GM23248 (cell line): Measurements from ENCODE around the gene CYFIP1. TPM values are rescaled to one million over a fixed set of nuclear protein-coding genes. Genes with fewer than 3 reads are reported as not detected.

Experiments used
- DNase-seq: peaks from one replicate; pipeline ENCODE4 v3.0.0-alpha.2; 2015
- H2AFZ ChIP-seq: fragments of 200-600 bp; sonication (generic); 2 replicates; pipeline ENCODE4 v1.6.1; 2016; ENCODE audit warnings: antibody characterized with exemption
- H3F3A ChIP-seq: fragments of 200-600 bp; sonication (generic); 2 replicates; pipeline ENCODE4 v1.6.1; 2016; ENCODE audit warnings: mild to moderate bottlenecking, antibody characterized with exemption, mixed run types; ENCODE audit not compliant: insufficient read depth
- H3K27ac ChIP-seq: fragments of 200-600 bp; sonication (generic); 2 replicates; pipeline ENCODE4 v1.5.1; 2016; ENCODE audit warnings: mild to moderate bottlenecking
- H3K27me3 ChIP-seq: fragments of 200-600 bp; sonication (generic); replicated peaks from 2 replicates; pipeline ENCODE4 v1.6.1; 2016; ENCODE audit warnings: mild to moderate bottlenecking; ENCODE audit not compliant: insufficient read depth
- H3K36me3 ChIP-seq: fragments of 200-600 bp; sonication (generic); 2 replicates; pipeline ENCODE4 v1.6.1; 2016; ENCODE audit warnings: low read depth, mild to moderate bottlenecking
- H3K4me1 ChIP-seq: fragments of 200-600 bp; sonication (generic); 2 replicates; pipeline ENCODE4 v1.6.1; 2016; ENCODE audit warnings: mild to moderate bottlenecking; ENCODE audit not compliant: insufficient read depth
- H3K4me2 ChIP-seq: fragments of 200-600 bp; sonication (generic); one replicate; pipeline ENCODE4 v1.6.1; 2016; ENCODE audit warnings: mild to moderate bottlenecking; ENCODE audit not compliant: unreplicated experiment
- H3K4me3 ChIP-seq: fragments of 200-600 bp; sonication (generic); 2 replicates; pipeline ENCODE4 v1.5.1; 2016; ENCODE audit warnings: mild to moderate bottlenecking
- H3K79me2 ChIP-seq: fragments of 200-600 bp; sonication (generic); 2 replicates; pipeline ENCODE4 v1.6.1; 2016; ENCODE audit warnings: mild to moderate bottlenecking; ENCODE audit not compliant: insufficient read depth
- H3K9ac ChIP-seq: fragments of 200-600 bp; sonication (generic); 2 replicates; pipeline ENCODE4 v1.6.1; 2016; ENCODE audit warnings: mild to moderate bottlenecking
- H3K9me2 ChIP-seq: fragments of 200-600 bp; sonication (generic); 2 replicates; pipeline ENCODE4 v1.6.1; 2016; ENCODE audit warnings: mixed run types, mild to moderate bottlenecking, moderate library complexity; ENCODE audit not compliant: insufficient read depth
- H3K9me3 ChIP-seq: fragments of 200-600 bp; sonication (generic); one replicate; pipeline ENCODE4 v1.6.1; 2017; ENCODE audit warnings: low read depth
- H4K20me1 ChIP-seq: fragments of 200-600 bp; sonication (generic); 2 replicates; pipeline ENCODE4 v1.6.0; 2016; ENCODE audit not compliant: insufficient read depth
- EZH2 ChIP-seq: fragments of 200-600 bp; sonication (generic); IDR thresholded peaks from 2 replicates; pipeline ENCODE4 v1.6.1; 2018; ENCODE audit warnings: antibody characterized with exemption, mild to moderate bottlenecking; ENCODE audit not compliant: insufficient read depth, poor library complexity, severe bottlenecking
- EZH2phosphoT487 ChIP-seq: fragments of 200-600 bp; sonication (generic); IDR thresholded peaks from 2 replicates; pipeline ENCODE4 v1.6.1; 2018; ENCODE audit warnings: antibody characterized with exemption, moderate library complexity, mild to moderate bottlenecking, low read depth; ENCODE audit not compliant: insufficient read depth
- WGBS, 2 experiments: methylation state at CpG; one replicate each; pipeline ENCODE4 v1.1.6; 2015 to 2017; ENCODE audit warnings: low lambda C conversion rate in 2 of 2, low coverage in 1 of 2; ENCODE audit errors: missing lambda C conversion rate in 2 of 2; 5-methylcytosine and 5-hydroxymethylcytosine counted together
- in situ Hi-C: fragments of 300-500 bp; cut with MboI; formaldehyde crosslinking; loops from 2 replicates; pipeline ENCODE4 v1.15.0; 2020
- polyA plus RNA-seq: library from polyadenylated mRNA; unstranded; fragments of >200 nt; fragmentation: Nextera tagmentation; extraction: Ambion mirVana; gene quantifications from 2 replicates; pipeline ENCODE4 v1.2.1, GENCODE V29; 2016
- total RNA-seq: library from RNA; depleted of rRNA; stranded (reverse); fragments of >200 nt; shearing (Covaris generic); gene quantifications from 2 replicates; pipeline ENCODE4 v1.2.3, GENCODE V29; 2014

CYFIP1 gene
- total and polyA plus RNA-seq, 2 experiments from 2014 or later: 80.5 to 129 TPM

GRCh38 chr15:22981051-22981840 is 1.1 kb upstream of the CYFIP1 start:
- peak overlapping the region; percentile 85; the same call in 1 of the 2 replicates for H3K9ac ChIP-seq

GRCh38 chr15:22979238-22980188 is 655 bp downstream of the CYFIP1 start:
- in situ Hi-C loops: no loop called here
- 1% methylated on average over 66 to 79 of the region's 88 CpGs for WGBS, 2 experiments
- Histone ChIP-seq H3K27ac (peak overlapping the region; percentile 63), H3F3A (no peaks in the 10 kb centered on the region), H3K36me3 (no peaks in the 10 kb centered on the region), H3K79me2 (peaks cover 52% of the 10 kb centered on the region), H3K4me2 (peak overlapping the region; percentile 78), H3K4me1 (peaks cover 7% of the 10 kb centered on the region), H3K27me3 (no peaks in the 10 kb centered on the region), H3K9me2 (no peaks in the 10 kb centered on the region), H4K20me1 (peaks cover 12% of the 10 kb centered on the region; the same call in 1 of the 2 replicates), H3K9me3 (no peaks in the 10 kb centered on the region), H3K9ac (peak overlapping the region; percentile 85), H3K4me3 (peak overlapping the region; percentile 82), H2AFZ (peak overlapping the region; percentile 68)
- TF ChIP-seq EZH2phosphoT487 (no peak), EZH2 (no peak)
- peak; percentile 75 for DNase-seq

More at GRCh38 chr15:22981051-22981840, 1.1 kb upstream of the CYFIP1 start:
- Histone ChIP-seq H3K4me1 (peaks cover 7% of the 10 kb centered on the region), H3F3A (no peaks in the 10 kb centered on the region), H3K27ac (no peak overlapping the region), H3K36me3 (no peaks in the 10 kb centered on the region), H3K4me2 (peak overlapping the region; percentile 89), H3K4me3 (peak overlapping the region; percentile 82), H4K20me1 (peaks cover 5% of the 10 kb centered on the region; the same call in 1 of the 2 replicates), H3K9me3 (no peaks in the 10 kb centered on the region), H3K9me2 (no peaks in the 10 kb centered on the region), H2AFZ (peak overlapping the region; percentile 90), H3K79me2 (peaks cover 35% of the 10 kb centered on the region), H3K27me3 (no peaks in the 10 kb centered on the region)
- TF ChIP-seq EZH2phosphoT487 (no peak), EZH2 (no peak)
- 72% methylated on average over 30 of the region's 30 CpGs for WGBS, 2 experiments
- no peak for DNase-seq
- in situ Hi-C loops: no loop called here

GRCh38 chr15:22978691-22979237 is 1.4 kb downstream of the CYFIP1 start:
- 17 to 20% methylated on average over 21 to 22 of the region's 22 CpGs for WGBS, 2 experiments
- Histone ChIP-seq H3F3A (no peaks in the 10 kb centered on the region), H3K36me3 (no peaks in the 10 kb centered on the region), H4K20me1 (peaks cover 17% of the 10 kb centered on the region), H3K27me3 (no peaks in the 10 kb centered on the region), H3K9me2 (no peaks in the 10 kb centered on the region), H3K4me3 (peak overlapping the region; percentile 82), H3K4me1 (peaks cover 7% of the 10 kb centered on the region), H3K9me3 (no peaks in the 10 kb centered on the region), H3K27ac (no peak overlapping the region), H3K79me2 (peaks cover 60% of the 10 kb centered on the region), H2AFZ (no peak overlapping the region), H3K4me2 (peak overlapping the region; percentile 78), H3K9ac (peak overlapping the region; percentile 85)
- TF ChIP-seq EZH2phosphoT487: no peak
- no peak for TF ChIP-seq EZH2
- in situ Hi-C loops: no loop called here
- no peak for DNase-seq

- no peak overlapping the region for H3K4me2 ChIP-seq
- 73 to 79% methylated on average over 4 of the region's 4 CpGs for WGBS, 2 experiments
- H3K27ac ChIP-seq: no peak overlapping the region
- no peaks in the 10 kb centered on the region for H3F3A ChIP-seq
- no peak overlapping the region for H2AFZ ChIP-seq
- in situ Hi-C loops: no loop called here
- H3K9me3 ChIP-seq: no peaks in the 10 kb centered on the region
- peaks cover 100% of the 10 kb centered on the region for H3K79me2 ChIP-seq
- no peak for DNase-seq
- H3K36me3 ChIP-seq: no peaks in the 10 kb centered on the region
- peaks cover 7% of the 10 kb centered on the region for H3K4me1 ChIP-seq
- peaks cover 40% of the 10 kb centered on the region for H4K20me1 ChIP-seq
- TF ChIP-seq EZH2phosphoT487 (no peak), EZH2 (no peak)
- no peak overlapping the region for H3K9ac ChIP-seq
- no peaks in the 10 kb centered on the region for H3K9me2 ChIP-seq
- H3K4me3 ChIP-seq: no peak overlapping the region
- H3K27me3 ChIP-seq: no peaks in the 10 kb centered on the region
These were observed 5.4 kb downstream of the CYFIP1 start for GRCh38 chr15:22974745-22975144.
